K562 (cell line): ENCODE measurements around the gene BNIP5. TPM values are rescaled to one million over a fixed set of nuclear protein-coding genes. Genes with fewer than 3 reads are reported as not detected.
A peak's percentile ranks its signal among the peaks of the same experiment; 100 is the strongest.

Experiments used
- BDP1 ChIP-seq: IDR thresholded peaks from 3 replicates; pipeline ENCODE4 v1.6.1; 2011; ENCODE audit not compliant: insufficient read length, insufficient read depth
- BRCA1 ChIP-seq, 2 experiments: fragments of 450-650 bp in 1 of 2; sonication (generic) in 1 of 2; formaldehyde crosslinking in 1 of 2; IDR thresholded peaks; 2 replicates each; pipeline versions ENCODE4 v1.5.0 to v1.6.1; 2017 to 2020; ENCODE audit warnings: mild to moderate bottlenecking in 1 of 2, missing genetic modification reagents in 1 of 2
- BRF2 ChIP-seq: IDR thresholded peaks from 3 replicates; pipeline ENCODE4 v1.6.1; 2011; ENCODE audit warnings: borderline replicate concordance, mild to moderate bottlenecking; ENCODE audit not compliant: insufficient read length, insufficient read depth
- CREBBP ChIP-seq: IDR thresholded peaks from one replicate; pipeline ENCODE4 v1.6.1; 2012; ENCODE audit warnings: low read depth, mild to moderate bottlenecking, control low read depth, inconsistent platforms, low read length
- FOXP1 ChIP-seq: sonication (generic); formaldehyde crosslinking; IDR thresholded peaks from 2 replicates; pipeline ENCODE4 v1.8.0; 2022; ENCODE audit warnings: mild to moderate bottlenecking, missing genetic modification reagents
- HNRNPL ChIP-seq: fragments of 200-400 bp; formaldehyde crosslinking; IDR thresholded peaks from 2 replicates; pipeline ENCODE4 v1.6.1; 2017; ENCODE audit warnings: low read depth, mild to moderate bottlenecking, low read length
- ILF3 ChIP-seq: fragments of 450-650 bp; IDR thresholded peaks from 2 replicates; pipeline ENCODE4 v1.6.1; 2018; ENCODE audit warnings: antibody characterized with exemption, mild to moderate bottlenecking, moderate library complexity, borderline replicate concordance
- JUNB ChIP-seq: fragments of 450-650 bp; formaldehyde crosslinking; conservative IDR thresholded peaks from 2 replicates; pipeline ENCODE4 v1.4.0; 2020; ENCODE audit warnings: mild to moderate bottlenecking
- KLF13 ChIP-seq: fragments of 450-650 bp; IDR thresholded peaks from 2 replicates; pipeline ENCODE4 v1.6.1; 2016; ENCODE audit warnings: missing genetic modification characterization, low read depth, mild to moderate bottlenecking, missing compliant biosample characterization, moderate library complexity, borderline replicate concordance
- MCM5 ChIP-seq: fragments of 450-650 bp; IDR thresholded peaks from 2 replicates; pipeline ENCODE4 v1.6.1; 2016; ENCODE audit warnings: low read depth
- POLR2G ChIP-seq: fragments of 200-400 bp; formaldehyde crosslinking; IDR thresholded peaks from 2 replicates; pipeline ENCODE4 v1.6.1; 2017; ENCODE audit warnings: low read depth, mild to moderate bottlenecking, antibody characterized with exemption, low read length, moderate library complexity
- PRDM10 ChIP-seq: fragments of 450-650 bp; IDR thresholded peaks from 2 replicates; pipeline ENCODE4 v1.6.1; 2018; ENCODE audit not compliant: partially characterized antibody
- RBFOX2 ChIP-seq: fragments of 200-400 bp; formaldehyde crosslinking; IDR thresholded peaks from 2 replicates; pipeline ENCODE4 v1.6.1; 2017; ENCODE audit warnings: low read depth, mild to moderate bottlenecking, low read length, moderate library complexity
- RNF219 ChIP-seq: fragments of 250-450 bp; sonication (Bioruptor Pico); IDR thresholded peaks from 2 replicates; pipeline ENCODE4 v1.5.0; 2022; ENCODE audit warnings: mild to moderate bottlenecking
- SP1 ChIP-seq: sonication (generic); formaldehyde crosslinking; IDR thresholded peaks from 2 replicates; pipeline ENCODE4 v1.8.1; 2022; ENCODE audit warnings: mild to moderate bottlenecking, missing genetic modification reagents
- TEAD4 ChIP-seq, 2 experiments: sonication (generic) in 1 of 2; formaldehyde crosslinking in 1 of 2; IDR thresholded peaks; 2 replicates each; pipeline versions ENCODE4 v1.6.1 to v1.8.0; 2012 to 2022; ENCODE audit warnings: borderline replicate concordance in 1 of 2, inconsistent platforms in 1 of 2, low read length in 1 of 2, mild to moderate bottlenecking in 1 of 2, missing genetic modification reagents in 1 of 2
- ZBTB49 ChIP-seq: sonication (generic); formaldehyde crosslinking; IDR thresholded peaks from 2 replicates; pipeline ENCODE4 v1.8.0; 2022; ENCODE audit warnings: missing genetic modification reagents, mild to moderate bottlenecking, borderline replicate concordance
- ZNF134 ChIP-seq: fragments of 250-450 bp; sonication (Bioruptor Pico); conservative IDR thresholded peaks from 2 replicates; pipeline ENCODE4 v1.4.0; 2020
- ZNF316 ChIP-seq: fragments of 450-650 bp; IDR thresholded peaks from 2 replicates; pipeline ENCODE4 v1.6.1; 2016
- polyA plus RNA-seq, 8 experiments: library from polyadenylated mRNA; depleted of rRNA in 4 of 8; stranded (reverse) in 5 of 8; unstranded in 3 of 8; fragments of >200 nt; fragmentation: Nextera tagmentation in 2 of 8; fragmentation: Illumina TruSeq in 1 of 8; extraction: Ambion mirVana in 2 of 8; extraction: Trizol in 1 of 8; gene quantifications; 2 replicates each; pipeline versions ENCODE4 v1.2.1 to v1.2.3, GENCODE V29; 2011 to 2014; ENCODE audit warnings: inconsistent platforms in 1 of 8, missing spikeins in 1 of 8
- total RNA-seq, 7 experiments: library from RNA; depleted of rRNA in 6 of 7; stranded (reverse); fragments of >200 nt in 6 of 7; fragmentation: Illumina TruSeq in 2 of 7; extraction: Trizol in 2 of 7; gene quantifications; 2 replicates each; pipeline versions ENCODE4 v1.2.1 to v1.2.3, GENCODE V29; 2011 to 2021; ENCODE audit warnings: low replicate concordance in 1 of 7

Gene BNIP5
- total and polyA plus RNA-seq, 9 of the 15 experiments (the other 6 are each of a cell fraction or from before 2014, with no cell fraction given) = not detected

- TF ChIP-seq PRDM10 (no peak), BRF2 (no peak), ZNF134 (CRISPR knock-in tag) (no peak), TEAD4 (IDR thresholded peaks at IDR 0.05; ENCODE audit: low read length) (no peak), TEAD4 (CRISPR knock-in tag; IDR thresholded peaks at IDR 0.05; ENCODE audit: borderline replicate concordance) (no peak), SP1 (CRISPR knock-in tag) (0 out of 2 replicates have a peak, but pooled peaks have one; percentile 30), ZNF316 (no peak), RBFOX2 (no peak), RNF219 (CRISPR knock-in tag) (no peak), BDP1 (no peak), CREBBP (no peak), MCM5 (no peak), FOXP1 (no peak), JUNB (no peak), KLF13 (no peak), ILF3 (no peak), HNRNPL (no peak), POLR2G (no peak), ZBTB49 (no peak), BRCA1 (IDR thresholded peaks at IDR 0.05) (no peak), BRCA1 (CRISPR knock-in tag; IDR thresholded peaks at IDR 0.05) (no peak)
These were observed 1.7 kb downstream of the BNIP5 start (continued) for GRCh38 chr6:36334832-36335459.
